GM18868 (cell line): ENCODE data around the gene MAEA.

ENCODE experiments used
- ATAC-seq: cut with Tn5 transposase; IDR thresholded peaks from one replicate; pipeline ENCODE4 v1.9.1; 2021; ENCODE audit warnings: mild to moderate bottlenecking, moderate library complexity; ENCODE audit not compliant: unreplicated experiment

The MAEA gene

GRCh38 chr4:1298461-1298860 is 8.8 kb downstream of the MAEA start:
- no peak for ATAC-seq

- ATAC-seq = no peak
Observed at GRCh38 chr4:1299301-1299860, 9.7 kb downstream of the MAEA start.

GRCh38 chr4:1300466-1301455 is 11.1 kb downstream of the MAEA start:
- no peak for ATAC-seq

GRCh38 chr4:1302159-1302558 is 12.5 kb downstream of the MAEA start:
- no peak for ATAC-seq

DNA sequence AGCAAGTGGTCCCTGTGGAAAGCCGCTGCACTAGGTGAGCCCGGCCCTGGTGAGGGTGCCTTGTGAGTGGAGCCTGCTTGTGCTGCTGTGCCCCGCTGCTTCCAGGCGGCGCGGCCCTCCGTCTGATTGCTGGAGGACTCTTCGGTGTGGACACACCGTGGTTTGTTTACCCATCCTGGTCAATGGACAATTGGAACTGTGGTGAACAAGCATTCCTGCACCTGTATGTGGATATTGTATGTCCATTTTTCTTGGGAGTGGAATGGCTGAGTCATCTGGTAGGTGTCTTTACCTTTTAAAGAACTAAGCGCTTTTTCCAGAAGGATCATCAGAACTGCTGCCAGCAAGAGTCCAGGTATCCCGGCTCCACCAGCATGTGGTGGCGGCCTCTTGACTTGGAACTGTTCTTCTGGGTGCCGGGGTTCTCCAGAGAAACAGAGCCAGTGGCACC is 15.6 kb downstream of the MAEA start:
- no peak for ATAC-seq

- ATAC-seq = no peak
Observed at GRCh38 chr4:1305781-1306455, 16.2 kb downstream of the MAEA start.

- ATAC-seq = no peak
Observed at GRCh38 chr4:1307951-1308735, 18.5 kb downstream of the MAEA start.

- peak; percentile 97 for ATAC-seq
Observed at GRCh38 chr4:1309261-1310010, 19.7 kb downstream of the MAEA start.

DNA sequence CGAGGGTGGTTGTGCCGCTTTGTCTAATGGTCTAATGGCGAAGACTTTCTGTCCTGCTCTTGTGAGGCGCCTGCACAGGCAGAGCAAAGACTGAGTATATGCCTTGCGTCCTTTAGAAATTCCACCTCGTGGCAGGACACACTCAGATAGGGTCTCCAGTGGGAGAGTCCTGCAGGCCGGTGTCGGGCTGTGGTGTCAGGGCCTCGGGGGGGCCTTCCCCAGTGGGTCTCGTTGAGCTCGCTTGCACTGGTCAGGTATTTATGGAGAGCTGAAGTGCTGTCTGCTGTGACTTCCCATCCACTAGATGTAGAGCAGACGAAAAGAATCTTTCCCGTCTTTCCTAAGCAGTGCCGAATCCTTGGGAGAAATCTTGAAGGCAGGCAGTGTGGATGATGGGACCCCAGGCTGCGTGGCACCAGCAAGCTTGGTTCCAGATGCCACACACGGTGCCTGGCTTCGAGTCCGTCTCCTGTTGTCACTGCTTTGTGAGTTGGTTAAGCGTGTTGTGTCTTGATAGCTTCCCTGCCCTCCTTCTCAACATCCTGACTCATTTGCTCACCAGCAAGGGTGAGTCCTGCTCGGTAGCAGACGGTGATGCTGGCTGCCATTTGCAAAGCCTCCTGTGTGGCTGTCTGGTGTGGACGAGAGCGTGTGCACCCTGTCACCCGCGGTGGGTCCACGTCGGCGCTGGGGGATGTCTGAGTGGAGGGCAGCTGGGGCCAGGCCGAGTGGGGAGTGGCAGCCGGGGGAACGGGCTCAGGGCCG is 20.5 kb downstream of the MAEA start:
- ATAC-seq = no peak

GRCh38 chr4:1310796-1311631 is 21.3 kb downstream of the MAEA start:
- ATAC-seq = no peak

DNA sequence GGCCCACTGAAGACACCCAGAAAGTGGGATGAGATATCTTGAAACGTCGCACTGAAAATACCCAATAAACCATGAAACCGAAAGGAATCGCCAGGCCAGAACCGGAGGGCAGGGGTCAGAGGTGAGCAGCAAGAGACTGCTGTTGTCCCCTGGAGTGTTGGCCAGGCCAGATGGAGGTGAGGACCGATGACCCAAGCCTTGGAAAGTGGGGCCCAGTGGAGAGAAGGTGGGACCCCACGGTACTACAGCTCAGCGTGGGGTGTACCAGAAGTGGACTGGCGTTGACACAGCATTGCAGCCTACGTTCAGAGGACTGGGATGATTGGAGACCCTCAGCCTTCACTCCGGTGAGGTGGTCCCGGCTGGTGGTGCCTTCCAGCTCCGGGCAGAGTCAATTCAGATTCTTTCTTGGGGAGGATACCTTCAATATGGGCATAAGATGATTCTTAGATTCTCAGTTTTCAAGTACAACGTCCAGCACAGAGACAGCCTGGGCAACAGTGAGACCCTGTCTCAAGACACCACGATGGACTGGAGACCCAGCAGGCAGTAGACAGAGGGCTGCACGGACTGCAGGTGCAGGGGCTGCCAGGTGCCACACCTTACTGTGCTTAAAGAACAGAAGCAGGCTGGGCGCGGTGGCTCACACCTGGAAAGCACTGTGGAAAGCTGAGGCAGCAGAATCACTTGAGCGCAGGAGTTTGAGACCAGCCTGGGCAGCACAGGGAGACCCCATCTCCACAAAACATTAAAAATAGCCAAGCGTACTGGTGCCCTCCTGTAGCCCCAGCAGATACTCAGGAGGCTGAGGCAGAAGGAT is 23.3 kb downstream of the MAEA start:
- ATAC-seq = no peak

GRCh38 chr4:1315306-1315705 is 25.6 kb downstream of the MAEA start:
- no peak for ATAC-seq

DNA sequence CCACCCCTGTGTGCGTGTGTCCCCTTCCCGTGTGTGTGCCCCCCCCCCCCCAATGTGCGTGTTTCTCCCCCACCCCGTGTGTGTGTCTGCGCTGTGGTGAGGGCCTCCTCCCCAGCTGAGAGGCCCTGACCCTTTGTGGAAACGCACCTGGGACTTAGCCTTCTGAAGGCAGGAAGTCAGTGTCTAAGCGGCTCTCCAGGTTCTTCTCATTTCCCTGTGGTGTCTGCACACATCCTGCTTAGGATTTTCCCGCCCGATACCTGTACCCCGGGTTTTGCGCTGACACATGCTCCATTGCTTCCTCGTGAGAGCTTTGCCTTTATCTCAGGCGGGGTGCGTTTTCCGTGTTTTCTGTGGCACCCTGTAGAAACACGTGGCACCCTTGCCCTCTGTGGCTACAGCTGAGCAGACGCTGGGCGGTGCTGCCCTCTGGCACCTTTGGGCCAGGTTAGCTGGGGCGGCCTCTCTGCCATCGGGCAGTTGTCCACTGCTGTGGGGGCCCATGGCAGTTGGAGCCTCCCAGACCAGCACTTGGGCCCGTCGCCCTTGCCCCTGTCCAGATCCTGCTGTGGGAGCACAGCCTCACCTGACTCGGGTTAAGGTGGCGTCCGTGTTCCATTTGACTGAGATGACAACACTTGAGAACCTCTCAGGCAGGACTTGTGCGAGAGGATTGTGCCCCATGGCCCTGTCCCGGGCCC is 26.3 kb downstream of the MAEA start:
- no peak for ATAC-seq

DNA sequence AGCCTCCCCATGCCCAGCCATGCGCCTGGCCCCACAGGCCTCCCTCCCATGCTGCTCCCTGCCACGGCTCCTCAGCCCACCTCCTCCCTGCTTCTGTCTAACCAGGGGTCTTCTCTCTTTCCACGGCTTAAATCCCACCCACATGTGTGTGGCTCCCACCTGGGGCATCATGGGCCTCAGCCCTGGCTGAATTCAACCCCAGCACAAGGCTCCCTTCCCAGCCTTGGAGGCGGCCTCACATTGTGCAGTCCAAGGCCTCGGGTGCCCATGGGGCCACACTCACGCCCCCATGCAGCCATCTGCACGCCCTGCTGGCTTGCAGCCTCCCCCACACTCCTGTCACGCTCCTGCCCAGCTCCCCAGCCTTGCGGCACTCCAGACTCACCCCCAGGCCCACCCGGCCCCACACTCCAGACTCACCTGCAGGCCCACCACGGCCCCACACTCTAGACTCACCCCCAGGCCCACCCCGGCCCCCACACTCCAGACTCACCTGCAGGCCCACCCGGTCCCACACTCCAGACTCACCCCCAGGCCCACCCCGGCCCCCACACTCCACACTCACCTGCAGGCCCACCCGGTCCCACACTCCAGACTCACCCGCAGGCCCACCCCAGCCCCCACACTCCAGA is 27.0 kb downstream of the MAEA start:
- ATAC-seq = no peak

- no peak for ATAC-seq
Observed at GRCh38 chr4:1317177-1318045, 27.7 kb downstream of the MAEA start.

DNA sequence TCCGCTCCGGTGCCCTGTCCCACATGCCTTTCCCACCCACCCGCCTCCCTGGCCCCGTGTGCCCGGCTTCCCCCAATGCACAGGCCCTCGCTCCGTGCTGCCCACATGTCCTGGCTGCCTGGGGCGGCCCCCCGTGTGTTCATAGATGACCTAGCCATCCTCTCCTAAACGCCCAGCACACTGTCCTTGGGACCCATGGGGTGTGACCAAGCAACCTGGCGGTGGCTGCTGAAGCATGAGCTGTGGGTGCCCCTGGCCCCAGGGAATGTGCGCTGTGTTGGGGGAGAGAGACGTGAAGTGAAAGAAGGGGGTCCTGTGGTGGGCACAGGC is 28.3 kb downstream of the MAEA start:
- ATAC-seq = no peak
